ENCODE measurements around the gene AGAP6. TPM values are rescaled to one million over a fixed set of nuclear protein-coding genes. Genes with fewer than 3 reads are reported as not detected.
"Not testable (repeated sequence)": the region's sequence is repeated elsewhere in the genome, so short reads cannot be mapped to it uniquely, and the experiment has no call there.

The AGAP6 gene
- polyA plus RNA-seq, 10 donors, result 7.1 to 31.0 (median 10.3) TPM

DNA sequence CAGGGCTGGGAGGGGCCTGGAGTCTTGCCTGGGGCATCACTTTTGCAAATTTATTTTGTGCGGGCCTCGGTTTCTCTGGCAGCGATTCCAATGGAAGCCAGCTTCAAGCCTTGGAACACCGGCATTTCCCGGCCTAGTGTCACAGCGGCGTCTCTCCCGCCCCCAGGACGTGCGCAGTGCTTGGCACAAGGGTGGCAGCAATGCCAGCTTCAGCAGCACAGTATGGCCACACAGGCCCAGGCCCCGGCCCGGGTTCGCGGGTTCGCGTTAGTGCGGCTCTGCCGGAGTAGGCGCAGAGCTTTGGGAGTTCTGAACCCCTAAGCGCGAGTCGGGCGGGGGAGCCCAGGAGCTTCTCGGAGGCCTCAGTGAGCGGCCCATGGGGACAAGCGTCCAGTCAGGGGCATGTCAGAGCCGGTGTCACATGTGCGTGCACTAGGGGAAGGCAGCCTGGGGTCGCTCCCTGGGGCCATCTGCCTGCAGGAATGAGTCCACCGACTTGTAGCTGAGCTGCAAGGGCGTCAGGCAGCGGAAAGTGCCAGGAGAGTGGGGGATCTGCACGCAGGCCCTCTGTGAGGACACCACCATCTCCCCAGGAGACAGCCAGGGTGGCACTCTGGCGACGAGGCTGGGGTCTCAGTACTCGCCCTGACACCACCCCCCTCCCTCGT lies 36.6 kb downstream of the AGAP6 start:
- not testable (repeated sequence) for DNase-seq

DNA sequence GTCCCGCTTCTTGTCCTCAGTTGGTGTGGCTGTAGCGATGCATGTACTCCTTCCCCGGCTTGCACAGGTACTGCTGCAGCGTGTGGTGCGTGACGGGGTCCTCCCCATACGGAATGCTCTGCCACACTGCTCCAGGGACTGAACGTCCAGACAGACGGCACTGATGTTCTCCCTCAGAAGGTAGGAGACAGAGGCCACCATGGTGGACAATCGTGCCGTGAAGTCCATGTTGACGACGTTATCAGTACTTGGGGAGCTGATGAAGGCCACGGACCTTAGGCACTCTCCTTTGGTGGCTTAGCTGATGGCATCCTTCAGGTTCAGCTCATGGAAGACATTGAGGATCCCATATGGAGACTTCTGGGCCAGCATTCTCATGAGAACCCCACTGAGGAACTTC lies 37.4 kb downstream of the AGAP6 start:
- no peak for DNase-seq

- no peak for DNase-seq
These were observed 39.0 kb downstream of the AGAP6 start for GRCh38 chr10:50027195-50027594.

GRCh38 chr10:50033481-50033880 lies 45.3 kb downstream of the AGAP6 start:
- no peak for DNase-seq

- DNase-seq, result not testable (repeated sequence)
These were observed 47.1 kb downstream of the AGAP6 start for GRCh38 chr10:50035337-50035736.

GRCh38 chr10:50044941-50045664 lies 56.9 kb downstream of the AGAP6 start:
- DNase-seq, result no peak

DNA sequence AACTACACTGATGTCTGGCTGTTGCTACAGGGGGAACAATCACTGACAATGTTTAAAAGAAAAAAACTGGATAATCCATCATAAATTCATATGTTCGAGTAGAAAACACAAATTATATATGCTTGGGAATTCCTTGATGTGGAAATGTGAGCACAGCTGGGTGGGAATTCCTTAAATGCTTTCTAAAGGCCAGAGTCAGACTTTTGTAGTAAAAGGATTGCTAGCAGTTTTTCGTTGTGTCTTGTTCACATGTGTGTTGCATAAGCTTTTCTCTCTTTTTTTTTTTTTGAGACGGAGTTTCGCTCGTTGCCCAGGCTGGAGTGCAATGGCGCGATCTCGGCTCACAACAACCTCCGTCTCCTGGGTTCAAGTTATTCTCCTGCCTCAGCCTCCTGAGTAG lies 58.3 kb downstream of the AGAP6 start:
- DNase-seq, result not testable (repeated sequence)

- DNase-seq, result not testable (repeated sequence)
These were observed 59.4 kb downstream of the AGAP6 start for GRCh38 chr10:50047594-50047993.

DNA sequence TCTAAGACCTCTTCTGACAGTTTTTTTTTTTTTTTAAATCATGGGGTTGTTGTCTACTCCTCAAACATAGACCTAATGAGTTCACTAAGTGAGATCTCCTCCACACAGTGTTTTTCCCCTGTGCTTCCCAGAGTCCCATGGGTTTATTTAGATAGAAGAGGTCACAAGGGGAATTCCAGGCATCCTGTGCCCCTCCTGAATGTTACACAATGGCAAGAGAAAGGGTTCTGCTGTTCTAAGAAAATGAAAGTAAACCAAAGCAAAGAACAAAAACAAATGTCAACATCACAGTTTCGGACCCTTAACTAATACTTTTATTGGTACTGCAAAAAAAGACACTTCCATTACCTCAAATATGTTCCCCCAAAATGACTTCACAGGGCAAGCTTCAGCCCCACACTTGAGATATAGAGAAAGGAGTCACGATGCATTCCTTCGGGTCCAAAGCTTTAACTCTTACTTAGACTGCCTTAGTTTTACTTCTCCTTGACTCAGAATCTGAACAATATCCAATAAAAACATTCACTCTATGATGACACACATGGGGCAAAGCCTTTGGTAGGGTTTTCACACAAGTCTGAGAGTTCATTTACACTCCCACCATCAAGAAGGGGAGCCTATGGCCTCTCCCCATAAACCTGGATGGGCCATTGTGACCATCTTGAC lies 63.9 kb downstream of the AGAP6 start:
- DNase-seq, result not testable (repeated sequence)

- DNase-seq, result not testable (repeated sequence)
These were observed 64.7 kb downstream of the AGAP6 start for GRCh38 chr10:50052778-50053376.

DNA sequence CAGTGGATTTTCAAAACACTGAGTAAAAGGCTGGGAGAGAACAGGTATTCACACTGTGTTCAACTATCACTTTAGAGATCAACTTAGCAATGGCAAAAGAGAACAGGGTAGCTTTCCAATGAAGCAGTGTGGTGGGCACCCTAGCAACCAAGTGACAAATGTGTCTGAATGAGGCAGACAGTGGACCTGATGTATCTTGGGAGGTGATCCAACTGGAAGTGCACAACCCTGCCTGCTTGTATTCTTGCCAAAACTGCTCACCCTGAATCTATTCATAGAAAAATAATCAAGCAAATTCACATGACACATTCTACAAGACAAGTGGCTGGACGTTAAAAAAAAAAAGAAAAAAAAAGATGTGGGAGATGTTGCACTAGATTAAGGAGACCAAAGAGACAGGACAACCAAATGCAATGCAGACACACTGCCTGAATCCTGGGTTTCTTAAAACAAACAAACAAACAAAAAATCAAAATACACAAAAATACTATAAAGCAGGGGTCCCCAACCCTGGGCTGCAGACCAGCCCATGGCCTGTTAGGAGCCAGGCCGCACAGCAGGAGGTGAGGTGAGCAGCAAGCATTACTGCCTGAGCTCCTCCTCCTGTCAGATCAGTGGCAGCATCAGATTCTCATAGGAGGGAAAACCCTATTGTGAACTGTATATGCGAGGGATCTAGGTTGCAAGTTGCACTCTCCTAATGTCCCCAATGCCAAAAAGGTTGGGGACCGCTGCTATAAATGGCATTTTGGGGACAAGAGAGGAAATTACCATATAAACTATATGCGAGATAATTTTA lies 67.5 kb downstream of the AGAP6 start:
- not testable (repeated sequence) for DNase-seq

GRCh38 chr10:50056654-50057053 lies 68.4 kb downstream of the AGAP6 start:
- not testable (repeated sequence) for DNase-seq

DNA sequence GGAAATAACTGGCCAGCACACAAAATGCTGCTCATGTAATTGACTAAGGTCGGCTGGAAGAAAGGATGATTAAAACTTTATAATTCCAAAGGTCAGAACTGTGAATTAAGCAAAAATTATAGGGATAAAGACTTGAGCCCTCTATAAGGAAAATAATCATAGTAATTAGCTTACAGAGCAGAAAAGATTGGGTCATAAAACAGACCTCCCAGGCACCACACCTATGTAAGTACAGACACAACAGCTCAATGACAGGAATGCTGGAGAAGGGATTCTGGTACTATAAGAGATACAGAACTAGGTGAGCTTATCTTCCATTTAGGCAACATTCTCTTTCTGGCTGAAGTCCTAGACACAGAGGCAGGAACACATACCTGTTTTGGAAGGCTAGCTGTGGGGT lies 70.5 kb downstream of the AGAP6 start:
- not testable (repeated sequence) for DNase-seq

DNA sequence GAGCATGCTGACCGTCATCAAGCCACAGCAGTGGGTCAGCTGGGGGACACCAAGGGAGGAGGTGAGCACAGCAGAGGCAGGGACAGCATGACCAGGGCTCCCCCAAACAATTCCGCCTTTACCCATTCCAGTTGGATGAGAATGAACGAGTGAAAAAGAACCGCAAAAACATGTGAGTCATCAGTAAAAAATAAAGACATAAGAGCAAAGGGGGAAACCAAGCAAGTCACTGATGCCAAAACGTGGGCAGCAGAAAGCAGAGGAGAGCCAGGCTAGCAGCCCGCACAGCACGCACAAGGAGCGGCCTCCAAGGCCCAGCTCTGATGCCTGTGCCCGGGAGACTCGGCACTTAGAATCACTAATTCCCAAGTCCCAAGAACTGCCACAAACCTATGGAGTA lies 71.7 kb downstream of the AGAP6 start:
- DNase-seq, result not testable (repeated sequence)

Other genes with a start within 250 kb of the AGAP6 start
- 1 to 10 TPM in 1 of 10 donors, under 1 TPM in 9; 0.25 to 1.2 (median 0.50) TPM for gene OGDHL, start 226.1 kb upstream of the AGAP6 start, polyA plus RNA-seq (ENCODE audit: insufficient read length in 10 of 10)
- 10 to 100 TPM; 14.9 to 21.3 (median 18.4) TPM for gene PARG, start 46.4 kb upstream of the AGAP6 start, polyA plus RNA-seq (ENCODE audit: insufficient read length in 10 of 10)
- 10 to 100 TPM; 10.2 to 26.7 (median 14.6) TPM for gene TIMM23B, start 46.4 kb upstream of the AGAP6 start, polyA plus RNA-seq (ENCODE audit: insufficient read length in 10 of 10)
- 10 to 100 TPM; 22.4 to 38.1 (median 31.4) TPM for gene WASHC2A, start 79.5 kb downstream of the AGAP6 start, polyA plus RNA-seq (ENCODE audit: insufficient read length in 10 of 10)

Measured in muscle of back (tissue), 11 donors.